SK-N-SH (cell line): ENCODE results near the gene NT5DC3. TPM values are rescaled to one million over a fixed set of nuclear protein-coding genes. Genes with fewer than 3 reads are reported as not detected.

ENCODE experiments used
- CTCF ChIA-PET: fragments of 300-600, 350-600 bp; formaldehyde crosslinking; extraction: SDS; loops from one replicate; lab custom pipeline; 2021; lab: Yijun Ruan, JAX
- POLR2A ChIA-PET: fragments of 350-600 bp; sonication (Branson Sonifier 250); formaldehyde crosslinking; extraction: SDS; loops from one replicate; lab custom pipeline; 2020; ENCODE audit warnings: antibody characterized with exemption, inconsistent platforms; lab: Yijun Ruan, JAX
- DNase-seq: peaks from one replicate; pipeline ENCODE4 v3.0.0; 2012
- H2AFZ ChIP-seq: fragments of 200-600 bp; sonication (generic); 2 replicates; pipeline ENCODE4 v1.8.1; 2016; ENCODE audit warnings: antibody characterized with exemption, mild to moderate bottlenecking, low read depth
- H3F3A ChIP-seq: fragments of 200-600 bp; sonication (generic); replicated peaks from 2 replicates; pipeline ENCODE3; 2016; ENCODE audit warnings: antibody characterized with exemption, mild to moderate bottlenecking; ENCODE audit not compliant: insufficient read depth
- H3K27ac ChIP-seq, 2 experiments: fragments of 200-500 bp in 1 of 2; fragments of 200-600 bp in 1 of 2; sonication (Bioruptor generic) in 1 of 2; sonication (generic), shearing (Covaris generic) in 1 of 2; 2 replicates each; pipeline versions ENCODE4 v1.5.1 to v1.6.1; 2014 to 2016; ENCODE audit warnings: low read depth in 2 of 2, inconsistent platforms in 1 of 2, low read length in 1 of 2, mild to moderate bottlenecking in 1 of 2, mixed read lengths in 1 of 2
- H3K27me3 ChIP-seq: fragments of 200-600 bp; sonication (generic), shearing (Covaris generic); 2 replicates; pipeline ENCODE4 v1.6.1; 2016; ENCODE audit warnings: mixed run types; ENCODE audit not compliant: insufficient read depth
- H3K36me3 ChIP-seq, 2 experiments: fragments of 200-500 bp in 1 of 2; fragments of 200-600 bp in 1 of 2; sonication (Bioruptor generic) in 1 of 2; sonication (generic) in 1 of 2; replicated peaks in 1 of 2; 2 replicates each; pipeline versions ENCODE3 to v1.5.1; 2014 to 2016; ENCODE audit warnings: low read length in 1 of 2, mild to moderate bottlenecking in 1 of 2; ENCODE audit not compliant: insufficient read depth in 2 of 2, control insufficient read depth in 1 of 2
- H3K4me1 ChIP-seq, 2 experiments: fragments of 200-500 bp in 1 of 2; fragments of 200-600 bp in 1 of 2; sonication (Bioruptor generic) in 1 of 2; sonication (generic), shearing (Covaris generic) in 1 of 2; 2 replicates each; pipeline versions ENCODE4 v1.5.1 to v1.6.1; 2014 to 2016; ENCODE audit warnings: low read depth in 1 of 2, low read length in 1 of 2, mixed run types in 1 of 2; ENCODE audit not compliant: insufficient read depth in 2 of 2, control insufficient read depth in 1 of 2
- H3K4me2 ChIP-seq: fragments of 200-600 bp; sonication (generic), shearing (Covaris generic); 2 replicates; pipeline ENCODE4 v1.6.1; 2017; ENCODE audit warnings: mixed run types
- H3K4me3 ChIP-seq, 2 experiments: fragments of 200-500 bp in 1 of 2; fragments of 200-600 bp in 1 of 2; sonication (Bioruptor generic) in 1 of 2; sonication (generic), shearing (Covaris generic) in 1 of 2; 2 replicates each; pipeline versions ENCODE4 v1.5.1 to v1.8.1; 2014 to 2016; ENCODE audit warnings: low read depth in 2 of 2, inconsistent platforms in 1 of 2, low read length in 1 of 2, mild to moderate bottlenecking in 1 of 2, mixed read lengths in 1 of 2, moderate library complexity in 1 of 2
- H3K79me2 ChIP-seq: fragments of 200-600 bp; sonication (generic); 2 replicates; pipeline ENCODE4 v1.8.1; 2017; ENCODE audit warnings: mild to moderate bottlenecking; ENCODE audit not compliant: insufficient read depth
- H3K9ac ChIP-seq: fragments of 200-600 bp; sonication (generic); 2 replicates; pipeline ENCODE4 v1.6.1; 2017; ENCODE audit warnings: mixed run types
- H3K9me2 ChIP-seq: fragments of 200-600 bp; sonication (generic); 2 replicates; pipeline ENCODE4 v1.6.1; 2017; ENCODE audit warnings: mixed run types
- H3K9me3 ChIP-seq: fragments of 200-600 bp; sonication (generic); 2 replicates; pipeline ENCODE4 v1.6.1; 2017; ENCODE audit warnings: mixed run types, mild to moderate bottlenecking, moderate library complexity
- H4K20me1 ChIP-seq: fragments of 200-600 bp; sonication (generic); 2 replicates; pipeline ENCODE4 v1.6.1; 2017; ENCODE audit warnings: mild to moderate bottlenecking, mixed run types; ENCODE audit not compliant: insufficient read depth
- EP300 ChIP-seq, 2 experiments: IDR thresholded peaks; 2 replicates each; pipeline versions ENCODE4 v1.4.0 to v1.6.1; 2012; ENCODE audit warnings: borderline replicate concordance in 1 of 2, low read depth in 1 of 2, low read length in 1 of 2
- EZH2phosphoT487 ChIP-seq: fragments of 200-600 bp; sonication (generic); IDR thresholded peaks from 2 replicates; pipeline ENCODE4 v1.6.1; 2017; ENCODE audit warnings: low read depth, mixed run types, mild to moderate bottlenecking, antibody characterized with exemption, moderate library complexity, borderline replicate concordance
- FOSL2 ChIP-seq: IDR thresholded peaks from 2 replicates; pipeline ENCODE4 v1.4.0; 2012; ENCODE audit warnings: low read depth, mild to moderate bottlenecking, moderate library complexity, borderline replicate concordance
- JUND ChIP-seq: IDR thresholded peaks from 2 replicates; pipeline ENCODE4 v1.4.0; 2012
- NFIC ChIP-seq: IDR thresholded peaks from 2 replicates; pipeline ENCODE4 v1.4.0; 2012; ENCODE audit warnings: borderline replicate concordance
- TCF12 ChIP-seq: IDR thresholded peaks from 2 replicates; pipeline ENCODE4 v1.4.0; 2012
- WGBS: methylation state at CpG from one replicate; pipeline ENCODE4 v1.1.6; 2017; ENCODE audit warnings: low lambda C conversion rate; 5-methylcytosine and 5-hydroxymethylcytosine counted together
- polyA plus RNA-seq, 3 experiments: library from polyadenylated mRNA; depleted of rRNA; stranded (reverse); fragments of >200 nt; gene quantifications; 2 replicates each; pipeline ENCODE4 v1.2.3, GENCODE V29; 2012
- TF ChIP-seq, protein P1 (sequence below): IDR thresholded peaks from 2 replicates; pipeline ENCODE4; 2012
- TF ChIP-seq, protein P2 (sequence below): IDR thresholded peaks from 2 replicates; pipeline ENCODE4 v1.4.0; 2012; ENCODE audit warnings: low read depth, borderline replicate concordance
- TF ChIP-seq, protein P3 (sequence below): IDR thresholded peaks from 2 replicates; pipeline ENCODE4 v1.4.0; 2012; ENCODE audit warnings: low read depth, borderline replicate concordance

Gene NT5DC3
- polyA plus RNA-seq, 1 of the 3 experiments (the other 2 are of a cell fraction): 11.0 TPM

DNA sequence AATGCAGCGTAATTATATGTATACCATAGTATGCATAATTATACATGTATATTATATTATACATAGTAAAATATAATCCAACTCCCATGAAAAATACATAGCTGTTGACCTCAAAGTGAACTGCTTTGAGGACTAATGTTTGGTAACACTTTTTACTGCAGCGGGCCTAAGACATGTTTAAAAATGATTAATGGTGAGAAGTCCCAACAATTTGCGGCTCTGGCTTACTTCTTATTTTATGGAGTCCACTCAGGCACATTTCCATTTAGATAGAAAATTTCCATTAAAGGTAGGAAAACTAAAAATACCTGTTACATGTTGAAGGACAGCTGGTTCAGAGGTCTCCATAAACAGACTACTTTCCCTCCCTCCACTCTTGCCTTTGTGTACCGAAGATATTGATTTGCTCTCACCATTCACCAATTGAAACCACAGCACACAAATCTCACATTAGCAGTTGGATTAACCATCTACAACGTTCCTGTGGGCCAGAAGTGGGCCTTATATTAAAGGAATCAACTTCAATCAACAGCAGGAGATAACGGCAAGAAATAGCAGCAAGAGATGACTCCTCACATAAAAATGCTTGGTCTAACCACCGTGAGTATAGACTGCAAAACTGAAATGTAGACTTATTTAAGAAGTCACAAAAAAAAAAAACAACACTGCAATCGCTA is 14.1 kb upstream of the NT5DC3 start:
- Histone ChIP-seq H3K27me3 (no peaks in the 10 kb centered on the region), H3K4me2 (0 out of 2 replicates have a peak overlapping the region, but pooled peaks have one; percentile 4), H4K20me1 (no peaks in the 10 kb centered on the region), H3K9me2 (no peaks in the 10 kb centered on the region), H3K4me1 (peaks cover 0 to 31% of the 10 kb centered on the region in 2 experiments; a peak in 3 of 4 replicates), H3K9ac (no peak overlapping the region), H3K36me3 (no peaks in the 10 kb centered on the region), H3K27ac (peak overlapping the region in 1 of 2 experiments; percentile 25; a peak in 1 of 4 replicates), H3K9me3 (no peaks in the 10 kb centered on the region), H2AFZ (no peak overlapping the region), H3F3A (peaks cover 22% of the 10 kb centered on the region), H3K4me3 (no peak overlapping the region), H3K79me2 (no peaks in the 10 kb centered on the region)
- ChIA-PET CTCF (interaction anchor here (2.1 kb wide), 1 partner anchor 10 kb away, joined by 5 read pairs; no protein-coding TSS in a partner anchor), POLR2A (no interaction called here)
- no peak for DNase-seq
- WGBS: 63% methylated on average over 8 of the region's 8 CpGs
- TF ChIP-seq JUND (peak; percentile 56), TCF12 (0 out of 2 replicates have a peak, but pooled peaks have one; percentile 26), FOSL2 (peak; percentile 17; the same call in 1 of the 2 replicates)
- TF ChIP-seq, protein P1, sequence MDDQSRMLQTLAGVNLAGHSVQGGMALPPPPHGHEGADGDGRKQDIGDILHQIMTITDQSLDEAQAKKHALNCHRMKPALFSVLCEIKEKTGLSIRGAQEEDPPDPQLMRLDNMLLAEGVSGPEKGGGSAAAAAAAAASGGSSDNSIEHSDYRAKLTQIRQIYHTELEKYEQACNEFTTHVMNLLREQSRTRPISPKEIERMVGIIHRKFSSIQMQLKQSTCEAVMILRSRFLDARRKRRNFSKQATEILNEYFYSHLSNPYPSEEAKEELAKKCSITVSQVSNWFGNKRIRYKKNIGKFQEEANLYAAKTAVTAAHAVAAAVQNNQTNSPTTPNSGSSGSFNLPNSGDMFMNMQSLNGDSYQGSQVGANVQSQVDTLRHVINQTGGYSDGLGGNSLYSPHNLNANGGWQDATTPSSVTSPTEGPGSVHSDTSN: peak; percentile 36; the same call in 1 of the 2 replicates
- TF ChIP-seq, protein P2, sequence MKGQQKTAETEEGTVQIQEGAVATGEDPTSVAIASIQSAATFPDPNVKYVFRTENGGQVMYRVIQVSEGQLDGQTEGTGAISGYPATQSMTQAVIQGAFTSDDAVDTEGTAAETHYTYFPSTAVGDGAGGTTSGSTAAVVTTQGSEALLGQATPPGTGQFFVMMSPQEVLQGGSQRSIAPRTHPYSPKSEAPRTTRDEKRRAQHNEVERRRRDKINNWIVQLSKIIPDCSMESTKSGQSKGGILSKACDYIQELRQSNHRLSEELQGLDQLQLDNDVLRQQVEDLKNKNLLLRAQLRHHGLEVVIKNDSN: no peak

DNA sequence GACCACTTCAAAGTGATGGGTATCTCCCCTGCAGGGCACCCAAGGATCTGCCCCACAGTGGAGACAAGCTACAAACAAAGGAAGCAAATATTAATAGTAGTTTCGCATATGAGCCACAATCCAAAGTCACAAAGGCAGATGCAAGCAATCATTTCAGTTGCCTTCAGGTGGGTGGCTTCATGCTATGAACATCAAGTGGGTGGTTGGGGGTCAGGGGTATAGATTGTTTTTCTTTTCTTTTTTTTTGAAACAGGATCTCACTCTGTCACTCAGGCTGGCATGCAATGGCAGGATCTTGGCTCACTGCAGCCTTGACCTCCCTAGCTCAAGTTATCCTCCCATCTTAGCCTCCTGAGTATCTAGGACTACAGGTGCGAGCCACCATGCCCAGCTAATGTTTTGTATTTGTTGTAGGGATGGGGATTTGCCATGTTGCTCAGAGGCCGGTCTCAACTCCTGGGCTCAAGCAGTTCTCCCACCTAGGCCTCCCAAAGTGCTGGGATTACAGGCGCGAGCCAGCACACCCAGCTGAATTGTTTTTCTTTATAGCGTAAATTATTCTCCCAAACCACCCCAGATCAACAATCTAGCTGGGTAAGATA is 13.4 kb upstream of the NT5DC3 start:
- ChIA-PET POLR2A (no interaction called here), CTCF (interaction anchor here (0.6 to 2.1 kb wide), 3 partner anchors 10 to 255 kb away, joined by 3 to 5 read pairs (median 3); no protein-coding TSS in a partner anchor)
- Histone ChIP-seq H3K4me3 (no peak overlapping the region), H3K9me3 (no peaks in the 10 kb centered on the region), H2AFZ (no peak overlapping the region), H3K9ac (no peak overlapping the region), H3K79me2 (no peaks in the 10 kb centered on the region), H3K27ac (no peak overlapping the region), H3K4me2 (no peak overlapping the region), H3K27me3 (no peaks in the 10 kb centered on the region), H3F3A (peaks cover 22% of the 10 kb centered on the region), H3K9me2 (no peaks in the 10 kb centered on the region), H4K20me1 (no peaks in the 10 kb centered on the region), H3K36me3 (no peaks in the 10 kb centered on the region), H3K4me1 (peaks cover 2 to 26% of the 10 kb centered on the region in 2 experiments)
- no peak for DNase-seq
- WGBS: 97% methylated on average over 6 of the region's 6 CpGs
- TF ChIP-seq, protein P3, sequence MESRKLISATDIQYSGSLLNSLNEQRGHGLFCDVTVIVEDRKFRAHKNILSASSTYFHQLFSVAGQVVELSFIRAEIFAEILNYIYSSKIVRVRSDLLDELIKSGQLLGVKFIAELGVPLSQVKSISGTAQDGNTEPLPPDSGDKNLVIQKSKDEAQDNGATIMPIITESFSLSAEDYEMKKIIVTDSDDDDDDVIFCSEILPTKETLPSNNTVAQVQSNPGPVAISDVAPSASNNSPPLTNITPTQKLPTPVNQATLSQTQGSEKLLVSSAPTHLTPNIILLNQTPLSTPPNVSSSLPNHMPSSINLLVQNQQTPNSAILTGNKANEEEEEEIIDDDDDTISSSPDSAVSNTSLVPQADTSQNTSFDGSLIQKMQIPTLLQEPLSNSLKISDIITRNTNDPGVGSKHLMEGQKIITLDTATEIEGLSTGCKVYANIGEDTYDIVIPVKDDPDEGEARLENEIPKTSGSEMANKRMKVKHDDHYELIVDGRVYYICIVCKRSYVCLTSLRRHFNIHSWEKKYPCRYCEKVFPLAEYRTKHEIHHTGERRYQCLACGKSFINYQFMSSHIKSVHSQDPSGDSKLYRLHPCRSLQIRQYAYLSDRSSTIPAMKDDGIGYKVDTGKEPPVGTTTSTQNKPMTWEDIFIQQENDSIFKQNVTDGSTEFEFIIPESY: no peak
- TF ChIP-seq EZH2phosphoT487 (no peak), EP300 (IDR thresholded peaks at IDR 0.05; ENCODE audit: borderline replicate concordance in 1 of 2, low read depth in 1 of 2, low read length in 1 of 2) (no peak), NFIC (no peak)
- TF ChIP-seq, protein P2: no peak
